Putamen (tissue), 1 donor: ENCODE measurements around the gene CHST14.
"Not testable (repeated sequence)": the region's sequence is repeated elsewhere in the genome, so short reads cannot be mapped to it uniquely, and the experiment has no call there.

Experiments used
- DNase-seq: peaks from one replicate; pipeline ENCODE4 v3.0.0-alpha.2; 2016; ENCODE audit warnings: low spot score

CHST14 gene

GRCh38 chr15:40441565-40442531, 28.9 kb upstream of the CHST14 start:
- DNase-seq = no peak

GRCh38 chr15:40443255-40443654, 27.5 kb upstream of the CHST14 start:
- DNase-seq = no peak

DNA sequence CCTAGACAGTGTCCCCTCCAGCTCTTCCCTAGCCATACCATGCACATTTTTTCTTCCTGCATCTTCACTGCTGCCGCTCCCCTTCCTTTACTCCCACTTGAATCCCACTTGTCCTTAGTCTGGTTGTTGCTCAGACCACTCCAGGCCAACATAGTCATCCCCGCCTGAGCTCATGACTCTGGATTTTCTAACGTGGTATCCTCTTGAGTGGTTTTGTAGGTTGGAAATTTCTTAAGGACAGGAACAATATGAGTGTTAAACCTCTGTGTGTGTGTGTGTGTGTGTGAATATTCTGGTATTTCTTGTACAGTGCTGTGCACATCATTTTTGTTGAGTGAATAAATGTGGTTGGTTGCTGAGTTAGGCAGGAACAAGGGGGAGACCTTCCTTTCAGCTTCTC, 26.9 kb upstream of the CHST14 start:
- DNase-seq = no peak

- no peak for DNase-seq
These were observed 26.0 kb upstream of the CHST14 start for GRCh38 chr15:40444736-40445135.

DNA sequence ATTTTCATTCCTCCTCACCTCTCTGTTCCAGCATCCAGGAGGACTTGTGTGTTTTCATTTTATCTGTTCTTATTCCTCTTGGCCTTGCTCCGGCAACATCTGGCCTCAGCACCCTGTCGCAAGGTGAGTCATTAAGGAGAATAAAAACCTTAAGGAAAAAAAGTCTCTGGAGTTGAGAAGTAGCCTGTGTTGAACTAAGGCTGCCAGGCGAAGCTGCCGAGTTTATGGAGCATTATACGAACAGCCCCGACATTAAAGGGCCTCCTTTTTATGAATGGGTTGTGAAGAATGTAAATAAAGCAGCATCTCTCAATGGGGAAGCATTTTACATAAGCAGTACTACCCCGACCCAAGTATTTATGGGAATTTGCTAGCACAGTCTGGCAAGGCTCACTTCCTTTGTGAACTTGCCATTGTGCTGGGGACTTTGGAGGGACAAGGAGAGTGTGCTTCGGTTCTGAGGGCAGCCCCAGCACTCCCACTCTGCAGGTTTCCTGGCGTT, 25.3 kb upstream of the CHST14 start:
- DNase-seq = no peak

GRCh38 chr15:40446144-40446543, 24.6 kb upstream of the CHST14 start:
- no peak for DNase-seq

DNA sequence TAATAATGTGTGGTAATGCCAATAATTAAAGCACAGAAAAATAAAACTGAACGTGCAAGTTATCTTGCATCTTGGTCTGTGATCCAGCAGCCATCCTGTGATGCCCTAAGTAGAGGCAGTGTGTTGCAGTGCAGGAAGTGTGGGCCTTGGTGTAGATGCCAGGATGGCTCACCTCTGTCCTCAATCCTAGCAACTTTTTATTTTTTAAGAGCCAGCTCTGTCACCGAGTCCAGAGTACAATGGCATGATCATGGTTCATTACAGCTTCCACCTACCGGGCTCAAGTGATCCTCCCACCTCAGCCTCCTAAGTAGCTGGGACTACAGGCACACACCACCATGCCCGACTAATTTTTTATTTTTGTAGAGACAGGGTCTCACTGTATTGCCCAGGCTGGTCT, 22.4 kb upstream of the CHST14 start:
- DNase-seq = no peak

- DNase-seq = no peak
These were observed 21.5 kb upstream of the CHST14 start for GRCh38 chr15:40449275-40449674.

DNA sequence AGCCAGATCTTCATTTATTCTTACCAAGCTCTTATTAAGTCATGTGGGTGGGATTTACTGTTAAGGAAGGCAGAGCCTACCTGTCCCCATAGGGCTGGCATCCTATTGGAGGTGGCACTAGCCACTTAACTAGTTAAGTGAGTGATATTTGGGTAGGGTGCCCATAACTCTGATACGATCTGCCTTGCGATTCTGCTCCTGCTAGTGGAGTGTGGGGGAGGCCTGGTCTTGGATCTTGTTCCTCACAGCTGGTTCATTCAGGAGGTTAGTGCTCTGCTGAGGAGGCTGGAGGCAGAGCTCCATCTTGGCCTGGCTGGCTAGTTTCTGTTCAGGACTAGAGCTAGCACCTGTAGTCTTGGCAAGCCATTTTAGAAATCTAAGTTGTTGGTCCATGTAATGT, 20.7 kb upstream of the CHST14 start:
- no peak for DNase-seq

GRCh38 chr15:40451527-40452158, 19.1 kb upstream of the CHST14 start:
- DNase-seq = no peak

GRCh38 chr15:40452296-40453090, 18.3 kb upstream of the CHST14 start:
- no peak for DNase-seq

GRCh38 chr15:40453941-40454340, 16.8 kb upstream of the CHST14 start:
- DNase-seq = not testable (repeated sequence)

- no peak for DNase-seq
These were observed 15.8 kb upstream of the CHST14 start for GRCh38 chr15:40454904-40455391.

DNA sequence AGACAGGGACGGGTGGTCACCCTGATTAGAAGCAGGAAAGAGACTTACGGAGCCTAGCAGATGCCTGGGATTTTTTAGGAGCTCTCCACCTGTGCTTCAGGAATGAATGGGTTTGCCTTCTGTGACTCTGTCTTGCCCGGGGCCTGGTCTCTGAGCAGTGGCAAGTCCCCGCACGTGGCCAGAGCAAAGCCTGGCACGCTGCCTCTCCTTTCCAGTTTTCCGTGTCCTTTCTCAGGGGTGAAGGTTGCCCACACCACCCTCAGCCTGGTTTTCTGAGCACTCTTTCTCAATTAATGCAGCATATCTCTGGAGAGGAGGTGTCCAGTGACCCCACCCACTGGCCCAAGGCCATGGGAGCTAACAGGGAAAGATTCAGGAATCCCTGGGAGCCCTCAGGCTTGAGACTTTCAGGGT, 14.5 kb upstream of the CHST14 start:
- DNase-seq = no peak

- no peak for DNase-seq
These were observed 14.0 kb upstream of the CHST14 start for GRCh38 chr15:40456738-40457137.

- no peak for DNase-seq
These were observed 12.1 kb upstream of the CHST14 start for GRCh38 chr15:40458495-40459371.

DNA sequence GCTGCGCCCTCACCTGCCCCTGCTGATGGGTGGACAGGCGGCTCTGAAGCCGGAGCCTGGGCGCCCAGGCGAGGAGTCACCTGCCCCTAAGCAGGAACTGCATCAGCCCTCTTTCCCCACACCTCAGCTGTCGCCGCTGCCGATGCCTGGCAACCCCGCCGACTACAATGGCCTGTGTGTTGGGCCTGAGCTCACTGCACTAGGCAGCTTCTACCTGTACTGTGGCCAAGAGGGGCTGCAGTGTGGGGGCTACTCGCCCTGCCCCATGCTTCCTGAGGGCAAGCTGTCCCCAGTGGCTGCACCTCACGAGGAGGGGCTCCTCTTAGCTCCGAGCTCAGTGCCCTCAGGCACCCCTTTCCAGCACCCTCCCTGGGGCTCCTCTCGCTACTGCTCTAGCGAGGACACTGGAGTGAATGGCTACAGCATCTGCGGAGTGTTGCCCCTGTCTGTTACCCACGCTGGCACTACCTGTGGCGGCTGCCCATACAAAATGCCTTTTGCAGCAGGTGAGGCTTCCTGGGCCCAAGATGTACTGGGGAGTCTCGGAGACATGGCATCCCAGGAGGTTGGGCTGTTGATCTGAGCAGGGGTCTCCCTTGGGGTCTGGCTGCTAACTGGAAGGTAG, 11.3 kb upstream of the CHST14 start:
- DNase-seq = no peak

GRCh38 chr15:40460404-40460803, 10.4 kb upstream of the CHST14 start:
- no peak for DNase-seq

GRCh38 chr15:40461958-40462357, 8.8 kb upstream of the CHST14 start:
- DNase-seq = no peak

GRCh38 chr15:40463279-40463678, 7.5 kb upstream of the CHST14 start:
- DNase-seq = no peak
